Measurements from ENCODE around the gene SEC61A1.

- TF ChIP-seq CTCF (IDR thresholded peaks at IDR 0.05) (no peak), POLR2A (IDR thresholded peaks at IDR 0.05) (no peak)
These were observed 40.2 kb upstream of the SEC61A1 start for GRCh38 chr3:128012050-128012449.
